Measurements from ENCODE around the gene NBAS. TPM values are rescaled to one million over a fixed set of nuclear protein-coding genes. Genes with fewer than 3 reads are reported as not detected.

The NBAS gene
- total and polyA plus RNA-seq, 9 donors = 25.8 to 48.9 (median 43.4) TPM

DNA sequence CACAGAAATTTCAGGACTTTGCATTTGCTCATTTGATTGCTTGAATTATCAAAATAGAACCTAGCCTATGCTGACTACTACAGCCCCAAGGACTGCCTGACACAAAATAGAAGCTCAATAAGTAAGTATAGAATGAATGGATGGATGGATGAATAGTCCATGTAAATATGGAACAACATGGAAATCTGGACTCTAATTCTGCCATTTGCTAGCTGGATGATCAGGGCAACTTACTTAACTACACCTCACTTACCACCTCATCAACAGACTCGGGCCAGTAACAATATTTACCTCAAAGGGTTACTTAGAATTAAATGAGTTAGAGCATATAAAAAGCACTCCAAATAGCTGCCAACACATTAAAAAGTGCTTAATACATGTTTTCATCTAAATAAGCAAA, 50.6 kb downstream of the NBAS start:
- no peaks in the 10 kb centered on the region for H3K36me3 ChIP-seq
- no peak for TF ChIP-seq EP300 (IDR thresholded peaks at IDR 0.05)
- no peak for TF ChIP-seq POLR2A (IDR thresholded peaks at IDR 0.05)
- TF ChIP-seq, protein P1, sequence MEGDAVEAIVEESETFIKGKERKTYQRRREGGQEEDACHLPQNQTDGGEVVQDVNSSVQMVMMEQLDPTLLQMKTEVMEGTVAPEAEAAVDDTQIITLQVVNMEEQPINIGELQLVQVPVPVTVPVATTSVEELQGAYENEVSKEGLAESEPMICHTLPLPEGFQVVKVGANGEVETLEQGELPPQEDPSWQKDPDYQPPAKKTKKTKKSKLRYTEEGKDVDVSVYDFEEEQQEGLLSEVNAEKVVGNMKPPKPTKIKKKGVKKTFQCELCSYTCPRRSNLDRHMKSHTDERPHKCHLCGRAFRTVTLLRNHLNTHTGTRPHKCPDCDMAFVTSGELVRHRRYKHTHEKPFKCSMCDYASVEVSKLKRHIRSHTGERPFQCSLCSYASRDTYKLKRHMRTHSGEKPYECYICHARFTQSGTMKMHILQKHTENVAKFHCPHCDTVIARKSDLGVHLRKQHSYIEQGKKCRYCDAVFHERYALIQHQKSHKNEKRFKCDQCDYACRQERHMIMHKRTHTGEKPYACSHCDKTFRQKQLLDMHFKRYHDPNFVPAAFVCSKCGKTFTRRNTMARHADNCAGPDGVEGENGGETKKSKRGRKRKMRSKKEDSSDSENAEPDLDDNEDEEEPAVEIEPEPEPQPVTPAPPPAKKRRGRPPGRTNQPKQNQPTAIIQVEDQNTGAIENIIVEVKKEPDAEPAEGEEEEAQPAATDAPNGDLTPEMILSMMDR (IDR thresholded peaks at IDR 0.05) = no peak

DNA sequence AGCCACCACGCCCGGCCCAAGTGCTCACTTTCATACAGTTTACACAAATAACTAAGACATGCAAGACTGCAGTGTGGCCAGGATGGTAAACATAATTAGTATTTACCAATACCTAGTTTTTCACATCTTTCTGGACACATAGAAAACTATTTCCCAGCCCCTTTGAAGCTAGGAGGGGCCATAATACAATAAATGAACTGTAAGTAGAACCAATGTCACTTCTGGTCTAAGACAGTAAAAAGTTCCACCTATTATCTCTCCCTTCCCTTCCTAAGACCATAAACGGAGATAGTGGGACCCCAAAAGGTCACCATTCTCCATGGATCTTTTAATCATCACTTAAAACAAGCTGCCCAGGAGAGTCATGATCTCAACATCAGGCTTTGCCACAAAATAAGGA, 51.0 kb downstream of the NBAS start:
- Histone ChIP-seq H3K9me3 (no peaks in the 10 kb centered on the region), H3K4me1 (ENCODE audit: insufficient read depth) (no peaks in the 10 kb centered on the region), H3K36me3 (no peaks in the 10 kb centered on the region), H3K27ac (no peak overlapping the region), H3K4me3 (no peak overlapping the region), H3K27me3 (no peaks in the 10 kb centered on the region)
- WGBS, 3 donors = 93 to 98% (median 94%) methylated on average over 3 of the region's 3 CpGs
- intact Hi-C loops (cut with DNase I) = no loop called here
- TF ChIP-seq EP300 (IDR thresholded peaks at IDR 0.05) (no peak), POLR2A (IDR thresholded peaks at IDR 0.05) (no peak)
- TF ChIP-seq, protein P1 (IDR thresholded peaks at IDR 0.05) = no peak
- no peak for DNase-seq

More for the DNA sequence above, 50.6 kb downstream of the NBAS start:
- WGBS, 3 donors = 85 to 97% (median 94%) methylated on average over 1 of the region's 1 CpG
- Histone ChIP-seq H3K4me3 (no peak overlapping the region), H3K27ac (no peak overlapping the region), H3K4me1 (ENCODE audit: insufficient read depth) (no peaks in the 10 kb centered on the region), H3K9me3 (no peaks in the 10 kb centered on the region), H3K27me3 (no peaks in the 10 kb centered on the region)
- intact Hi-C loops (cut with DNase I) = no loop called here
- DNase-seq = no peak

DNA sequence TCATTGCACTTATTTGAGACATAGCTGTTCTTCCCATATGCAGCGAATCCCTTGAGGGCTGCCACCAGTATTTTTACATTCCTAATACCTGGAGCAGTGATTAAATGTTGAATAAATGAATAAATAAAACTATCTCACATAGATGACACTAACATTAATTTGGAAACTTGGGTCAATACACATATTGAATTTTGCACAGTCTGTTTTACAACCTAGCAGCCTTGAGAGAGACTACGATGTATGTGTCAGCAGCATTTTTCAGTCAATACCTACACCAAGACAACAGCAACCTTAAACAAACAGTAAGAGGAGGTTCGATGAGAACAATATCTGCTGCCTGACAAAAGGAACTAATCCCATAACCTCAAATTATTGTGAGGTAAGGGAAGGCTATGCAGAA, 53.4 kb downstream of the NBAS start:
- Histone ChIP-seq H3K9me3 (no peaks in the 10 kb centered on the region), H3K27me3 (no peaks in the 10 kb centered on the region), H3K4me3 (no peak overlapping the region), H3K4me1 (ENCODE audit: insufficient read depth) (no peaks in the 10 kb centered on the region), H3K36me3 (no peaks in the 10 kb centered on the region), H3K27ac (no peak overlapping the region)
- intact Hi-C loops (cut with DNase I) = no loop called here
- 91 to 96% (median 91%) methylated on average over 3 of the region's 3 CpGs for WGBS, 3 donors
- DNase-seq = no peak
- TF ChIP-seq POLR2A (IDR thresholded peaks at IDR 0.05) (no peak), EP300 (IDR thresholded peaks at IDR 0.05) (no peak)
- TF ChIP-seq, protein P1 (IDR thresholded peaks at IDR 0.05) = no peak

DNA sequence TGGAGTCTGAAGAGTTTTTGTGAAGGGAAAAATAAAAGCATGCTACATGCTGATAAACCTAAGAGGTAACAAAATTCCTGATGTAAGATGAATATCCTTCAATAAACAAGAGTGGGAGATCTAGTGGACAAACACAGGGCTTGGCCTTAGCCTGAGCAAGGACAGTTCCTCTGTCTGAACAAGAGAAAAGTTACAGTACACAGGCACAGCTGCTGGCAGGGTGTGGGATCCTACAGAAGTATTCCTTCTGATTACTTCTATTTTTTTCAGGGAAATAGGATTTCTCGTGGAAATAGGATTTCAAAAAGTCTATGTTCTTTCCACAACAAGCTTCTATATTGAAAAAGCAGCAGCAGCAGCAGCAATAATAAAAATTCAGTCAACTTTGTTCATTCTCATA, 54.1 kb downstream of the NBAS start:
- H3K4me1 ChIP-seq (ENCODE audit: insufficient read depth) = no peaks in the 10 kb centered on the region
- intact Hi-C loops (cut with DNase I) = no loop called here
- DNase-seq = no peak
- no peak overlapping the region for H3K4me3 ChIP-seq
- no peak overlapping the region for H3K27ac ChIP-seq
- H3K27me3 ChIP-seq = no peaks in the 10 kb centered on the region
- WGBS, 3 donors = 35 to 80% (median 45%) methylated on average over 1 of the region's 1 CpG
- no peak for TF ChIP-seq POLR2A (IDR thresholded peaks at IDR 0.05)
- no peak for TF ChIP-seq EP300 (IDR thresholded peaks at IDR 0.05)
- TF ChIP-seq, protein P1 (IDR thresholded peaks at IDR 0.05) = no peak
- no peaks in the 10 kb centered on the region for H3K36me3 ChIP-seq
- H3K9me3 ChIP-seq = no peaks in the 10 kb centered on the region

Measured in ovary (tissue), 9 donors.